IPS-18c (cell line): ENCODE measurements around the gene SURF2.
"Not testable (repeated sequence)": the region's sequence is repeated elsewhere in the genome, so short reads cannot be mapped to it uniquely, and the experiment has no call there.

ENCODE experiments used
- H3K4me3 ChIP-seq: 2 replicates; pipeline ENCODE4 v1.7.0; 2013; ENCODE audit warnings: low read depth, mild to moderate bottlenecking, low read length, moderate library complexity; ENCODE audit not compliant: insufficient read depth
- H3K9me3 ChIP-seq: one replicate; pipeline ENCODE4 v1.6.1; 2013; ENCODE audit warnings: mild to moderate bottlenecking, low read length, moderate library complexity; ENCODE audit not compliant: control insufficient read depth, insufficient read depth

Gene SURF2

GRCh38 chr9:133383438-133383837 lies 27.1 kb downstream of the SURF2 start:
- no peak overlapping the region for H3K4me3 ChIP-seq
- no peaks in the 10 kb centered on the region for H3K9me3 ChIP-seq

GRCh38 chr9:133384736-133385321 lies 28.5 kb downstream of the SURF2 start:
- Histone ChIP-seq H3K9me3 (no peaks in the 10 kb centered on the region), H3K4me3 (no peak overlapping the region)

GRCh38 chr9:133385452-133385851 lies 29.1 kb downstream of the SURF2 start:
- Histone ChIP-seq H3K4me3 (no peak overlapping the region), H3K9me3 (no peaks in the 10 kb centered on the region)

GRCh38 chr9:133386338-133386737 lies 30.0 kb downstream of the SURF2 start:
- Histone ChIP-seq H3K9me3 (peaks cover 3% of the 10 kb centered on the region), H3K4me3 (no peak overlapping the region)

DNA sequence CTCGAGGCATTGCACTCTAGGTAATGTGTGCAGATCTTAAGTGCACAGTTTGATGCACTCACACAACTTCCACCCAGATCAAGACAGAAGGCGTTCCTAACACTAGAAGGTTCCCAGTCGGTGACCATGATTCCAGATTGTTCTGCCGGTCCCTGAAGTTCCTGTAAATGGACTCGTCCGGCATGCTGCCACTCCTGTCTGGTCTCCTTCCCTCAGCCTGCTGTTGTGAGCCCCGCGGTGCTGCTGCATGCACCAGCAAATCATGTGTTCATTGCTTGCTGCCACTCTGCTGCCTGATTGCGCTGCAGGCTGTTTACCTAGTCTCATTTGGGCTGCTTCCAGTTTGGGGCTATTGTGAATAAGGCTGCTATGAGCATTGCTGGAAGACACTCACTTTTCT lies 31.3 kb downstream of the SURF2 start:
- Histone ChIP-seq H3K9me3 (peaks cover 5% of the 10 kb centered on the region), H3K4me3 (no peak overlapping the region)

GRCh38 chr9:133389025-133389557 lies 32.7 kb downstream of the SURF2 start:
- Histone ChIP-seq H3K4me3 (no peak overlapping the region), H3K9me3 (peaks cover 5% of the 10 kb centered on the region)

- H3K9me3 ChIP-seq, result peaks cover 5% of the 10 kb centered on the region
- no peak overlapping the region for H3K4me3 ChIP-seq
Measured at GRCh38 chr9:133389562-133389961, 33.2 kb downstream of the SURF2 start.

- peaks cover 5% of the 10 kb centered on the region for H3K9me3 ChIP-seq
- H3K4me3 ChIP-seq, result no peak overlapping the region
Measured at GRCh38 chr9:133390713-133391112, 34.4 kb downstream of the SURF2 start.

DNA sequence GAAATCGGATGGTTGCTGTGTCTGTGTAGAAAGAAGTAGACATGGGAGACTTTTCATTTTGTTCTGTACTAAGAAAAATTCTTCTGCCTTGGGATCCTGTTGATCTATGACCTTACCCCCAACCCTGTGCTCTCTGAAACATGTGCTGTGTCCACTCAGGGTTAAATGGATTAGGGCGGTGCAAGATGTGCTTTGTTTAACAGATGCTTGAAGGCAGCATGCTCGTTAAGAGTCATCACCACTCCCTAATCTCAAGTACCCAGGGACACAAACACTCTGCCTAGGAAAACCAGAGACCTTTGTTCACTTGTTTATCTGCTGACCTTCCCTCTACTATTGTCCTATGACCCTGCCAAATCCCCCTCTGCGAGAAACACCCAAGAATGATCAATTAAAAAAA lies 35.1 kb downstream of the SURF2 start:
- not testable (repeated sequence) for H3K4me3 ChIP-seq, H3K9me3 ChIP-seq

DNA sequence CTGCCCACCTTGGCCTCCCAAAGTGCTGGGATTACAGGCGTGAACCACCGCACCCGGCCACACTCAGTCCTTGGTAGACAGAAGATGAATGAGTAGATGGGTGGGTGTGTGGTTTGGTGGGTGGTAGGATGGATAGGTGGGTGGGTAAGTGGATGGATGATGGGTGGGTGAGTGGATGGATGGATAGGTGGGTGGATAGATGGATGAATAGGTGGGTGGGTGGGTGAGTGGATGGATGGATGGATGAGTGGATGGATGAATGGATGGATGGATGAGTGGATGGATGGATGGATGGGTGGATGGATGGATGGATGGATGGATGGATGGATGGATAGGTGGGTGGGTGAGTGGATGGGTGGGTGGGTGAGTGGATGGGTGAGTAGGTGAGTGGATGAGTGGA lies 36.0 kb downstream of the SURF2 start:
- not testable (repeated sequence) for H3K4me3 ChIP-seq

GRCh38 chr9:133393399-133393798 lies 37.0 kb downstream of the SURF2 start:
- H3K9me3 ChIP-seq, result peaks cover 5% of the 10 kb centered on the region
- H3K4me3 ChIP-seq, result no peak overlapping the region

More for the DNA sequence above, 36.0 kb downstream of the SURF2 start:
- H3K9me3 ChIP-seq, result not testable (repeated sequence)

DNA sequence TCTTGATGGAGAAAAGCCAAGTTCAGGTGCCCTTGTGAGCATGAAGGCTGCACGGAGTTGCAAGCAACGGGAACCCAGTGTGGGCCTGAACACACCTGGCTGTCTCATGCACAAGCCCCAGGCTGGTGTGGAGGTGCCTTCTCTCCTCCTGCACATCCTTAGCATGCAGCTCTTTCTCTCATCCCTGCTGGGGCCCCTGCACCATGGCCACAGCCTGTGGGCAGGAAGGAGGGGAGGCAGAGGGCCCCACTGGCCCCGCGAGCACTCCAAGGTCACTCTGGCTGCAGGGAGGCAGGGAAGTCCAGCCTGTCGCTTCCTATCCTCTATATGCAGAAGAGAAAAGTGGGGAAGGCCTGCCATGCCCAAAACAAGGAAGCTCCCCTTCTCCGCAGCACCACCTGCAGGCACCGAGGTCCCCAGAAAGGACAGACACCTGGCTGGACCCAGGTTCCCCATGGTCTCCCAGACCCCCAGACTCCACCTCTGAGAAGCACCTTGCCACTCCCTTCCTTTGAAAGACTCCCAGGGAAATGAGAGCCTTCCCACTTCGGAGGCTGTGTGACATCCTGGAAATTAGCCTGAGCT lies 38.4 kb downstream of the SURF2 start:
- Histone ChIP-seq H3K4me3 (no peak overlapping the region), H3K9me3 (peaks cover 5% of the 10 kb centered on the region)

DNA sequence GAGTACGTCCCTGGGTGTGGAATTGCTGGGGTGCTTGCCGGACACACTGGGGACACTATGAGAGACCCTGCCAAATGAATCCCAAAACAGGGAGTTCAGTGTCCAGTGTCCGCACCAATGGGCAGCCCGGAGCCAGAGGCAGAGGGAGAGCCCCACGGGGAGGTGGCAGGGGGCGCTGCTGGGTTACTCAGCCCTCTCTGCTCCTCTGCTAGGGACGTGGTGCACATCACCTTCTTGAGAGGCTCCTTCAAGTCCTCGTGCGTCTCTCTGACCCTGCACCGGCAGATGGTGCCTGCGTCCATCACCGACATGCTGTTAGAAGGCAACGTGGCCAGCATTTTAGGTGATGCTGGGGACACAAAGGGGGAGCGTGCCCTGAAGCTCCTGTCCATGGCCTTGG lies 40.6 kb downstream of the SURF2 start:
- Histone ChIP-seq H3K9me3 (no peaks in the 10 kb centered on the region), H3K4me3 (no peak overlapping the region)

DNA sequence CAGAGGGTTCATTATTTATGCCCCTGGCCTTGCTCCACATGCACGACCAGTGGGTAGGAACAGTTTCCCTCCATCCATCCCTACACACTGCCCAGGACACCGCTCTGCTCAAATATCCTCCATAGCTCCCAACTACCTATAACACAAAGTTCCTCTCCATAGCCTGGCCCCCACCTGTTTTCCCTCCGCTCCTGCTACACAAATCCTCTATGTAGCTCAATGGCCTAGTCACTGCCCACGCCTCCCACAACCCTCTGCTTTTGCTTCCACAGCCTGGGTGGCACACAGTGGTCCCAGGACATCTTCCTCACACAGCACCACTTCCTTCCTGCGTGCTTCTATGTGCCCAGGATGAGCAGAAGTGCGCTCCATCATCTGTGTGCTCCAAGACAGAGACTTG lies 41.0 kb downstream of the SURF2 start:
- no peaks in the 10 kb centered on the region for H3K9me3 ChIP-seq
- H3K4me3 ChIP-seq, result no peak overlapping the region

- H3K9me3 ChIP-seq, result no peaks in the 10 kb centered on the region
- no peak overlapping the region for H3K4me3 ChIP-seq
Measured at GRCh38 chr9:133397895-133398294, 41.5 kb downstream of the SURF2 start.

- Histone ChIP-seq H3K9me3 (no peaks in the 10 kb centered on the region), H3K4me3 (no peak overlapping the region)
Measured at GRCh38 chr9:133400292-133400691, 43.9 kb downstream of the SURF2 start.

GRCh38 chr9:133401588-133401987 lies 45.2 kb downstream of the SURF2 start:
- no peaks in the 10 kb centered on the region for H3K9me3 ChIP-seq
- no peak overlapping the region for H3K4me3 ChIP-seq

- H3K4me3 ChIP-seq, result no peak overlapping the region
- no peaks in the 10 kb centered on the region for H3K9me3 ChIP-seq
Measured at GRCh38 chr9:133402689-133403088, 46.3 kb downstream of the SURF2 start.
